Body of pancreas (tissue), 4 donors: Measurements from ENCODE around the gene ST3GAL4.
"Not testable (repeated sequence)": the region's sequence is repeated elsewhere in the genome, so short reads cannot be mapped to it uniquely, and the experiment has no call there.

Source experiments
- POLR2A ChIP-seq, 3 donors: fragments of 450-650 bp; IDR thresholded peaks; one replicate each; pipeline ENCODE4 v1.6.1; 2016; ENCODE audit warnings: antibody characterized with exemption in 3 of 3, mild to moderate bottlenecking in 2 of 3
- TF ChIP-seq, protein P1 (sequence below), 7 experiments: fragments of 450-650 bp in 4 of 7; fragments of 200-600 bp in 3 of 7; sonication (generic) in 3 of 7; IDR thresholded peaks; one replicate each; pipeline ENCODE4 v1.5.1; 2016 to 2019; ENCODE audit warnings: antibody characterized with exemption in 7 of 7

DNA sequence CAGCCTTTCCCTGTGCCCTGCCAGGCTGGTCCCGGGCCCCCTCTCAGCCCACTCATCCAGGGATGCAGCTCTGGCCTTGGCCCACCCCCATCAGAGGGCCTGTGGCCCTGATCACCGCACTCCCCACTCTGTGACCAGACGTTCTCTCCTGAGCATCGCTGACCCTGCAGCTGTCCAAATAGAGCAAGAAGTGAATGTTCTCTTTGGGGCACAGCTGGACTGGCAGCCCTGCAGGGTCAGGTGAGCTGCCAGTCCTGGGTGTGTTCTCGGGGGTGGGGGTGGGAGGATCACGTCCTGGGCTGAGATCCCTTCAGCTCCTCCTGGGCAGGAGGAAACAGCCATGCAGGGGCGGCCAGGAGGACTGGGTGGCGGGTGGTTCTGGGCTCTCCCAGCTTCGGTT is 9.2 kb downstream of the ST3GAL4 start:
- TF ChIP-seq, protein P1, sequence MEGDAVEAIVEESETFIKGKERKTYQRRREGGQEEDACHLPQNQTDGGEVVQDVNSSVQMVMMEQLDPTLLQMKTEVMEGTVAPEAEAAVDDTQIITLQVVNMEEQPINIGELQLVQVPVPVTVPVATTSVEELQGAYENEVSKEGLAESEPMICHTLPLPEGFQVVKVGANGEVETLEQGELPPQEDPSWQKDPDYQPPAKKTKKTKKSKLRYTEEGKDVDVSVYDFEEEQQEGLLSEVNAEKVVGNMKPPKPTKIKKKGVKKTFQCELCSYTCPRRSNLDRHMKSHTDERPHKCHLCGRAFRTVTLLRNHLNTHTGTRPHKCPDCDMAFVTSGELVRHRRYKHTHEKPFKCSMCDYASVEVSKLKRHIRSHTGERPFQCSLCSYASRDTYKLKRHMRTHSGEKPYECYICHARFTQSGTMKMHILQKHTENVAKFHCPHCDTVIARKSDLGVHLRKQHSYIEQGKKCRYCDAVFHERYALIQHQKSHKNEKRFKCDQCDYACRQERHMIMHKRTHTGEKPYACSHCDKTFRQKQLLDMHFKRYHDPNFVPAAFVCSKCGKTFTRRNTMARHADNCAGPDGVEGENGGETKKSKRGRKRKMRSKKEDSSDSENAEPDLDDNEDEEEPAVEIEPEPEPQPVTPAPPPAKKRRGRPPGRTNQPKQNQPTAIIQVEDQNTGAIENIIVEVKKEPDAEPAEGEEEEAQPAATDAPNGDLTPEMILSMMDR (IDR thresholded peaks at IDR 0.05) = not testable (repeated sequence)
- TF ChIP-seq POLR2A (IDR thresholded peaks at IDR 0.05) = not testable (repeated sequence)
